ENCODE data around the gene VCL.
"Not testable (repeated sequence)": the region's sequence is repeated elsewhere in the genome, so short reads cannot be mapped to it uniquely, and the experiment has no call there.

Gene VCL

DNA sequence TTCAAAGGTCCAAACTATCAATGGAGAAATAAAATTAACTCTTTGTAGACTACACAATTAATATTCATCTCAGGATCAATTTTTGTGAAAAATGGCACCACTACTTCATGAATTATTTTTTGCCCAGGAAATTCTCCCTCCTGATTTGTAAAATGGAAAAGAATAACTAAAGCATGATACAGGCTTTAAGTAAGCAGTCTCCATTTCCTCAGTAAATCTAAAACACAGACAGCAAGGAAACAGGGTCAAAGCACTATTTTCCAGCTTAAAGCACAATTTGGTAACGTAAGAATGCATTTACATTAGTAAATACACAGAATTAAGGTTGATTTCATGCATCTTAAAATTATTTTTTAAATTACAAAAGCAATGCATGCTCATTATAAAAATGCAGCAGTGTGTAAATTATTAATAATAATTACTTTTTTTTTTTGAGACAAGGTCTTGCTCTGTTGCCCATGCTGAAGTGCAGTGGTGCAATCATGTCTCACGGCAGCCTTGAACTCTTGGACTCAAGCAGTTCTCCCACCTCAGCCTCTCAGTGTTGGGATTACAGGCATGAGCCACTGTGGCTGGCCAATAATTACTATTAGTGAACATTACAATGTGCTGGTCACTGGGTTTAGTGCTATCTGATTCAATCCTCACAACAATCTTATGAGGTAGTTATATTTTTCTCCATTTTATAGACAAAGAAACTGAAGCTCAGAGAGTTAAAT, 26.1 kb upstream of the VCL start:
- DNase-seq (ENCODE audit: low read depth), result no peak

DNA sequence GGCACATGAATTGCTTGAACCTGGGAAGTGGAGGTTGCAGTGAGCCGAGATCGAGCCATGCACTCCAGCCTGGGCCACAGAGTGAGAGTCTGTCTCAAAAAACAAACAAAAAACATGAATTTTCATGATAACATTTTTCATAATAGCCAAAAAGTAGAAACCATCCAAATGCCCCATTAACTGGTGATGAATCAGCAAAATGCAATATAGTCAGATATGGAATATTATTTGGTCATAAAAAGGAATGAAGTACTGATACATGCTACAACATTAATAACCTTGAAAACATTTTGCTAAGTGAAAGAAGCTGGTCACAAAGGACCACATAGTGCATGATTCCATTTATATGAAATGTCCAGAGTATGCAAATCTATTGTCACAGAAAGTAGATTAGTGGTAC, 24.5 kb upstream of the VCL start:
- no peak for DNase-seq (ENCODE audit: low read depth)

DNA sequence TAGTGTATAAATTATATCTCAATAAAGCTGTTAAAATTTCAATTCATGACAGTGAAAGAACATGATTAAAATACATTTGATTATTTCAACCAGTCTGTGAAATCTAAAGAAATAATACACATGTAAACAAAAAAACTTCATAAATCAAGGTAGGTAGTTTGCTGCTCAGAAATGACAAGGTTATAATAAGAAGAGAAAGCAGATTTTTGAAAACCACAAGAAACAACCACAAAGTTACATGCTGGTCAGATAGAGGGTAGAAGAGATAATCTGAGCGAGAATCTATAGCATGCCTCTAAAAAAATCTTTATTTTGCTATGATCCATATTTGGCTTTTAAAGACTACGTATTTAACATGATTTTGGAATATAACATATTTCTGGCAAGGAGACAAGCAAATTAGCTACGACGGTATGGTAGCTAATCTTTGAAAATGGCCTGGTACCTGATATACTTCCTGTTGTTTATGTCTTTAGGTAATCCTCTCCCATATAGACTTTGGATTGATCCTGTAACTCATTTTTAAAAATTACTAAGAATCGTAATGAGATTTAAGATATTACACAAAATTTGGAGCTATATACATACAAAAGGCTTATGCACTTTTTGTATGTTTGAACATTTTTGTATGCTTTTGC, 23.5 kb upstream of the VCL start:
- DNase-seq (ENCODE audit: low read depth), result no peak

DNA sequence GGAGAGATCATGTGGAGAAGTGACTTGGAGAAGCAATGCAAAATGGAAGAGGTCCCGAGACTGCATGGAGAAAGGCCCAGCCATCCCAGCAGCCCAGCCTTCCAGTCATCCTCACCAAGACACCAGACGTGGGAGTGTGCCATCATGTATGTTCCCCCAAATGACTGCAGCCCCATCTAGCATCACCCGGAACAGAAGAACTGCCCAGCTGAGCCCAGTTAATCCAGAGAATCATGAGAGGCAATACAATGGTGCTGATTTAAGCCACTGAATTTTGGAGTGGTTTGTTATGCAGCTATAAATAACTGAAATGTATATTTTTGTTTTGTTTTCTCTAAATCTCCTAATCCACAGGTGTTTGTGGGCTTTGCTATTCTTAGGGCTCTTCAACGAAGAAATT, 22.5 kb upstream of the VCL start:
- DNase-seq (ENCODE audit: low read depth), result no peak

DNA sequence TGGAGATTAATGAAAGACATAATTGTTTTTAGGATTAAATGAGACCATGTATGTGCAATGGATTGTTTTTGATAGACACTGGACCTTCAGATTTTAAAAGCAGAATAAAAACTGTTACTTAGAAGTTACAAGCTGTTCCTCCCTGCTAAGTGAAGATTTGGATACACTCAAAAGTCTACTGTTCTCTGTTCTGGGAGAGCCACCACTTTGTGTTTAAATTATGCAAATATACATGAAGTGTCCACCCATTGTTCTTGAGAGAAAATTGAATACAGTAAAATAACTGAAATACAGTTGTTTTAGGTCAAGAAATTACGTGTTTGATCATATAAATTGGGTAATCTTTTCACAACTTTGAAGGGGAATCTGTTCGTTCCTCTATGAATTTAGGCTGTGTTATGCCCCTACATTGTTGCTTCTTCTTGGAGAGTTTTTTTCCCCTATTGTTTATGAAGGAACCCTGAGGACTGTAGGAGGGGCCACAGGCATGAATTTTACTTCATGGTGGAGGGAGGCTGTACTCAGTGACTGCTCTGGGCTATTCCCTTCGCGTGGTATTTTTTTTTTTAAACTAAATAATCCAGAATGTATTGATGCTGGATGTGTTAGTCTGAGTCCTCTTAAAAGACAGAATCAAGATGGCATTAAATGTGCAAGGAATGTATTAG, 18.6 kb upstream of the VCL start:
- DNase-seq (ENCODE audit: low read depth), result no peak

DNA sequence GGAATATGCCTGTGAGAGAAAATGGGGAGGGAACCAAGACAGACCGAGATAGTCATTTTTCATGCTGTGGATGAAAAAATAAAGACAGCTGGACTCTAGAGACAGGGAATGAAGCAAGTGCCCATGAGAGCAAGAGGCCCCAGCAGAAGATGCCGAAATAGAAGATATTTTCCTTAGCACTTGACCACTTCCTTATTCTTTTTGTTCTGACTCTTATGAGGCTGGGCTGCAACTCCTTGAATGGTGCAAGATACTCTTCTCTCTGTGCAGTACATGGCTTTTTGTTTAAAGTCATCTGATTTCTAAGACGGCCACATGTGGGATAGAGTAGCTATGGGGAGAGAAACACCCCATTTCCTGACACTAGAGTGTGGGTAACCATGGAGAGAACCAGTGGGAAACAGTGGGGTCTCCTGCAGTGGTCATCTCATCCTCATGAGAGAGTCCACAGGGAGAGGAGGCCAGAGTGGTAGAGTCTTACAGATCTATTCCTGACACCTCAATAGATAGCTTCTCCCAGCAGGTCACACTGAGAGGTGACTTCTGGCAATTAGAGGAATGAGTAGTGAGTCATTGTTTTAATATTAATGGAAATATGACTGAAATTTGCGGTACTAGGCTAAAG, 18.0 kb upstream of the VCL start:
- no peak for DNase-seq (ENCODE audit: low read depth)

DNA sequence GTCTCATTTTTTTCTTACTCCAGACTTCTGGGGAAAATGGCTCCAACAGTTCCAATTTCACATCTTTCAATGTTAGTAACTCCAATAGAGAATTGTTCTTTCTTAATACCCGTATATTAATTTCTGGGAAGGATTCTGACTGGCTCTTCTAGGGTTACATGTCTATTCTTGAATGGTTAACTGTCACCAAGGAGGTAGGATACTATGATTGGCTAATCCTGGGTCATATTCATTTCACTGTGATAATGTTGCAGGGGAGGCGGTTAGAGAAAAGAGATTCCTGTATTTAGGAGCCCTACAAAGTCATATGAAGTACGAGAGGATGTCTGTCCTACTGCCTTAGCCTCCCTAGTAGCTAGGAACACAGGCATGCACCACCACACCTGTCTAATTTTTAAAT, 16.1 kb upstream of the VCL start:
- no peak for DNase-seq (ENCODE audit: low read depth)

DNA sequence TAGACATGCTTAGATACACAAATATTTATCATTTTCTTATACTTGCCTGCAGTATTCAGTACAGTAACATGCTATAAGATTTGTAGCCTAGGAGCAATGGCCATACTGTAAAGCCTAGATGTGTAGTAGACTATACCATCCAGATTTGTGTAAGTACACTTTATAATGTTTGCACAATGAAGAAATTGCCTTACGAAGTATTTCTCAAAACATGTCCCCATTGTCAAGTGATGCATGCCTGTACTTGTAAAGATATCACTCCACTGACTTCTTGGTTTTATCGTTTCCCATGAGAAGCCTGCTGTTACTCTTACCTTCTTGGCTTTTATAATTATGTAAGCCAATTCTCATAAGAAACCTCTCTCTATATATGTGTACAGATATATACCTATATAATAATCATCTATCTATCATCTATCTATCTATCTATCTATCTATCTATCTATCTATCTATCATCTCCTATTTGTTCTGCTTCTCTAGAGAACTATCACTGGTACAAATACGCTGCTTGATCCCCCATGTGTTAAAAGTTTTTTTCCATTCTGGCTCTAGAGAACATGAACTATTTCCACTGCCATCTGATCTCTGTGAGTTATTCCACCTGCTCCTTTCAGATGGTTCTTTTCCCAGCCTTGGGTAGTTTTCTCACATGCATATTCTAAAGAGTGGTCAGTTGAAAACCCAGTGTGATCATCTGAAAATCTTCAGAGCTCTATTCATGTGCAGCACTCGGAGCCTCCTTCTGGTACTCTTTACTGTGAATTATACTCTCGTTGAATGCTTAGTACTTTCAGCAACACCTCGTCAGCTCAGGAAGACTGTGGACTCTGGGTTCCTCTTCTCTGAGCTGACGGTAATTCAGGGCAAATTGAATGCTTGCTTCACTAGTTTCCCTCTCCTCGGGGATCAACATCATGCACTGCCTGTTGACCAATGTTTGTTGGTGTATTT, 14.5 kb upstream of the VCL start:
- no peak for DNase-seq (ENCODE audit: low read depth)

DNA sequence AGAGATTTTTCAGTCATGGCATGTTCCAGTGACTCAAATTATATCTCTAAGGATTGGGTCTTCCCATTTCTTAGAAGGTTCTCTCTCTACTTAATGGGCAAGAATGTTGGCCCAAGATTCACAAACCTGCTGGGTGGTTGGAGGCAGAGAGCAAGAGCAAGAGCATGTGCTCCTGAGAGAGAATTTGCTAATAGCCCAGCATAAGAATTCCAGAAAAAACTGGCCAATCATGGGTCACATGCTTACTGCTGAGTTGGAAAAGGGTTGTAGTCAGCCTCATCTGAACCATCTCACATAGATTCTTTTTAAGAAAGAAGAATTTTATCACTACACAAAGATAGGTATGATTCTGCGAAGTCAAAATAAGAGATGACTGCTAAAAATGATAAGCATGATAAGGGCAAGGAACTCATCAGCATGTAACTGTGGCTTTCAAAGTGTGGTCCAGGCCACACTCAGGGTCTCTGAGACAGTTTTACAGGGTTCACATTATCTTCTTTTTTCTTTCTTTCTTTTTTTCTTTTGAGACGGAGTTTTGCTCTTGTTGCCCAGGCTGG, 8.2 kb upstream of the VCL start:
- DNase-seq (ENCODE audit: low read depth), result no peak

DNA sequence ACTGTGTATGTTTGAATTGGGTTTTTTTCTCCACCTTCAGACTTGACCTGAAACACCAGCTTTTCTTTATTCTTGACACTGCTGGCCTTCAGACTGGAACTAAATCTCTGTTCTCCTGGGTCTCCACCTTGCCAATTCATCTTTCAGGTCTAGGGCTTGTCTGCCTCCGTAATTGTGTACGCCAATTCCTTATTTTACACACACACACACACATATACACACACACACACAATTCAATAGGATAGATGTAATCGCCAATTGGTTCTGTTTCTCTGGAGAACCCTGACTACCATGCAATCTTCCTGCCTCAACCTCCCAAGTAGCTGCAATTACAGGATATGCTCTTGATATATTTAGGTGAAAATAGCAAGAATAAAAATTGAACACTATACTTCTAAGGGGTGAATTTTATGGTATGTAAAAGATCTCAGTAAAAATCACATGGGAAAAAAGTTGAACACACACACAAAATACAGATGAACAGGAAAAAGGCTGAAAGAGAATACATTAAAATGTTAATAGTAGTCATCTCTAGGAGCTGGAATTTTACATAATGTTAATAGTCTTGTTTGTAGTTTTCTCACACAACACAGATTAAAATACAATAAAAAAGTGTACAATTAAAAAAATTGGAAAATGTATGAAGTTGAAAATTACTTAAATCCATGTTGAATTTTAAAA, 6.6 kb upstream of the VCL start:
- no peak for DNase-seq (ENCODE audit: low read depth)

DNA sequence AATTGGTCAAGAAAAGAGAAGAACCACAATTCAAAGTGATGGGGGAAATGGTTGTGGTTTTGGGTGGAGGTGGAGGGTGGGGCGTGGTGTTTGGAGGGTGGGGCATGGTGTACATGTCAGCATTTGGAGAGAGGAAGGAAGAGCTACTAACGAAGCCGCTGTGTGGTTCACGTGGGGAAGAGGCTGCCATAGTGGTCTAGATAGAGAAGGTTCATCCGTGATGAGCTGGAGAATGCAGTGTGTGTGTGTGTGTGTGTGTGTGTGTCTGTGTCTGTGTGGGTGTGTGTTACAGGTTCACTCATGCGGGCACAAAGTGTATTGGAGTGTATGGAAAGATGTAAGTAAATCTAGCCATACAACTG, 6.1 kb upstream of the VCL start:
- DNase-seq (ENCODE audit: low read depth), result no peak

DNA sequence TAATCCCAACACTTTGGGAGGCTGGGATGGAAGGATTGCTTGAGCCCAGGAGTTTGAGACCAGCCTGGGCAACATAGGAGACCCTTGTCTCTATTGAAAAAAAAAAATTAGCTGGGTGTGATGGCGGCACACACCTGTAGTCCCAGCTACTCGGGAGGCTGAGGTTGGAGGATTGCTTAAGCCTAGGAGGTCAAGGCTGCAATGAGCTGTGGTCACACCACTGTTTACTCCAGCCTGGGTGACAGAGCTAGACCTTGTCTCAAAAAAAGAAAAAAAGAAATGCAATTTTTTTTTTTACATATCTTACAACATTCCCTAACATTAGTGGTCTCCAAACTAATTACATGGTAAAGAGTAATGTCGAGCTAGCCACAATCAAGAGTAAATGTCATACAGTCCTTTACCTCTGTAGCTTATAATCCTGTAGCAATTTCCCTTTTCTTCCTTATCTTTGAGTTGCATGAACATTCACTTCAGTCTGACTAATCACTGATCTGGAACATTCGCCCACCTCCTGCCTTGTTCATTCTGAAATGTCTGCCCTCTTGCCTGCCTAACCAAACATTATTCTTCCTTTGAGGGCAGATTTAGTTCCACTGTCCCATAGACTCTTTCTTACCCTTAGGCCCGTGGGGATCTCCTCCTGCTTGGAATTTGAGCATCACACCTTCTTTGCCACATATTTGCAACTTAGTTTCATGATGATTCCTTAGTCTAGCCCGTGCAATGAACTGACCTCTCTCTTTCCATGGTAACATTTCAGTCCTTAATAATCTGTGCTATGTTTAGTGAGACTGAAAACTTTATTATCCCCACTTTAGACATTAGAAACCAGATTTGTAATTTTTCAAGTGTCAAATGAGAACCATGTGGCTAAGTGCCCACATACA, 4.8 kb upstream of the VCL start:
- DNase-seq (ENCODE audit: low read depth), result no peak

DNA sequence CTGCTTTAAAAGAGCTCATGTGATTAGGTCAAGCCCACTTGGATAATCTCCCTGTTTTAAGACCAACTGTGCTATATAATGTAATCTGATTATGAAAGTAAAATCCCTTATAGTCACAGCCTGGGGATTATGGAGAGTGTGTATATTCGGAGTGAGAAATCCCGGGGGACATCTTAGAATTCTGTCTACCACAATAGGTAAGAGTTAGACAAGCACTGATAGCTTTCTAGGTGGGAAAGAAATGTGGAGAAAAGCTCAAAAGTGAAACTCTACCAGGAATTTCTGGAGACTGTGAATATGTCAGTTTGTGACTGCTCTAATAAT, 2.9 kb upstream of the VCL start:
- no peak for DNase-seq (ENCODE audit: low read depth)

DNA sequence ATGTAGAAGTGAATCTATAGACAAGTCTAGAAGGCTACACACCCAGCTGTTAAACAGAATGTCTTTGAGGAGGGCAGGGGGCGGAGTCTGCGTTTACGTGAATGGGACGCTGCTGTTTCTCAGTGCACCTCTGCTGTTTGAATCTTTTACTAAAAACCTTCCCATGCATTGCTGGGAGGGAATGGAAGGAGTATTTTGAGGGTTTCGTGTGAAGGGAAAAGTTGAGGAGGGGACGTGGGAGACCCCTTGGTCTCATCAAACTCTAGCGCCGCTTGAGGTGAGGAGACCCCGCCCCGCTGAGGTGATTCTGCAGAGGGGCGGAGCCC, 492 bp upstream of the VCL start:
- no peak for DNase-seq (ENCODE audit: low read depth)

DNA sequence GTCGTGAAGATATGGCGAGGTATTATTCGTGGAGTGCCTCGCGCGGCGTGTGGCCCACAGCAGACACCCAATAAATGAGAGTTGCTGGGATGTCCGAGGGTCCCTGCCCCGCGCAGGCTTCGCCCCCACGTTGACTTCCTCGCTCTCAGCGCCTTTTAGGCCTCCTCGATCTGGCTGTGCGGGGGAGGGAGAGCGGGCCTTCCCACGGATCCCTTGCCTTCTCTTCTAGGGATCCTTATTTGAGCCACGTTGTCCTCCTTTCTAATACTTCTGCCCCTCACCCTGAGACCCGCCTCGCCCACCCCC, 660 bp downstream of the VCL start:
- DNase-seq (ENCODE audit: low read depth), result no peak

DNA sequence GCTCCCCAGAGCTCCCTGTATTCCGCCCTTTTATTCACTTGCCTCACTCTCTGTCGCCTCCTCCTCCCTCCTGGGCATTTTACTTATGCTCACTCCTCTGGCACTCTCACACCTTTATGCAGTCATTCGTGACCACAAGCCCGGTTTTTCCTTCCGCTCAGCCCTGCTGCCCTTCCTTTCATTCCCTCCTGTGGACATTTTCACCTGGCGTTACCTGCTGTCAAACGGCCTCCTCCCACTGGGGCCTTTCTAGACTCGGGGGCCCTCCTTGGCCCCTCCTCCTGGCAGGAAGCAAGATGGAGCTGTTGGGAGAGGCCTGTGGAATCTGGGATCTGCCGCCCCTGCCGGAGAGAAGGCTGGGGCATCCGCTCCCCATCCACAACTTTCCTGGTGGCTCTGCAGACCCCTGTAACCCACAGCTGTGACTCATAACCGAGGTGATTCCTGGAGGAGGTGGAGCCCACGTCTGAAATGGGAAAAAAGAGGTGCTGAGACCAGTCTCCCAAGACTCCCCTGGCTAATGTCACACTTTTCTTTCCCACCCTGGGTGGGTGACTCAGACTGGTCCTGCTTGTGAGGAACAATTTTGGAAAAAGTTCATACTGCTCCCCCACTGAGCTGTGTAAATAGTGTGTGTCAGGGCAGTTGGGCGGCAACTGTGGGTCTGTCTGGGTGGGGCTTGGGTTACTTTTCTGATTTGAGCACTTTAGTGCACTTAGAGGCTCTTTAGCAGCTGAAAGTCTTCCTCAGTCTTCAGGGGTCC, 1.2 kb downstream of the VCL start:
- no peak for DNase-seq (ENCODE audit: low read depth)

DNA sequence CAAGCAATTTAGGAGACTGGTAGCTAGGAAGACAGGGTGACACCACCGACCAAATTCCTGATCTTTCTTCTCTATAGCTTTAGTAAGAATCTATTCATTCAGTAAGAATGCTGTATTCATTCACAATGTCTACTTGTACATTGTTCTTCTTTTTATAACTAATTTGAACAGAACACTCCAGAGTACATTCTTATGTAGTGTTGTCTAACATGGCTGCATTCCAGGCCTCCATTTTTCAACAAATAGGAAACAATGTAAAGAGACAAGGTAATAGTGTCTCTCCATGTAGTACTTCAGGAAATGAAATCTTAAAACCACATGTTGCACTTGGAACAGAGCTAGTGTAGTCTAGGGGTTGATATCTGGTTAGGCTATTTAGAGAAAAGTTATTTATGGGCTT, 1.8 kb downstream of the VCL start:
- no peak for DNase-seq (ENCODE audit: low read depth)

DNA sequence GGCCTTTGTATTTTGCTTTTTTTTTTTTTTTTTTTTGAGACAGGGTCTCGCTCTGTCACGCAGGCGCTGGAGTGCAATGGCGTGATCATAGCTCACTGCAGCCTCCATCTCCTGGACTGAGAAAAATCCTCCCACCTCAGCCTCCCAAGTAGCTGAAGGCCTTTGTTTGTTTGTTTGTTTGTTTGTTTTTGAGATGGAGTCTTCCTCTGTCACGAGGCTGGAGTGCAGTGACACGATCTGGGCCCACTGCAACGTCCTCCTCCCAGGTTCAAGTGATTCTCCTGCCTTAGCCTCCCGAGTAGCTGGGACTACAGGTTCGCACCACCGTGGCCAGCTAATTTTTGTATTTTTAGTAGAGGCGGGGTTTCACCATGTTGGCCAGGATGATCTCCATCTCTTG, 2.3 kb downstream of the VCL start:
- DNase-seq (ENCODE audit: low read depth), result not testable (repeated sequence)

DNA sequence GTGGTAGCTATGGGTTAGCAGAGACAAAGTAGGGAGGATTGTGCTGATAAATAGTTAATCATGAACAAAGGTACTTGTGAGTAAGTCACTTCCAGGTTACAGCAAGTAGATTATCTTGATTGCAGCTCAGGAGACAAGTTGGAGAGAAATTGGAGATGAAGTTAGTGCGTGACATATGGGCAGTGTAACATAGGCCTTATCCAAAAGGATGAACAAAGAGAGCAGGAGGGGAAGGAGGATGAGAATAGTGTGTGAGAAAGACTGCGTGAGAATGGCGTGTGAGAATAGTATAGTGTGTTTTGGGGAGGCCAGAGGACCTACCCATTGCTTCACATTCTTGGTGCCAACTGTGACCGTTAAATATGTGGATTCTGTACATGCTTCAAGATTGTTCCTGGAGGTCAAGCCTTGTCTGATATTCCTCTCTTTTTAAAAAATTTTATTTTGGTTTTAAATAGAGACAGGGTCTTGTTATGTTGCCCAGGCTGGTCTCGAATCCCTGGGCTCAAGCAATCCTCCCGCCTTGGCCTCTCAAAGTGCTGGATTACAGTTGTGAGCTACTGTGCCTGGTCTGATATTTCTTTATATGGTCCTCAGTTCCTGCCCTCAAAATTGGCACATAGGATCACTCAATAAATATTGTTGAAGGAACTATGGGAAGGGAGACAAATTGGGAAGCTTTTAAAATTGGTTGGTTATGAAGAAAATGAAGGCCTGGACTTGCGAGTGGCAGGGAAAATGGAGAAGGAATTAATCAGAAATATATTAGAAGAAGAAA, 3.2 kb downstream of the VCL start:
- DNase-seq (ENCODE audit: low read depth), result no peak

Measured in non-pigmented ciliary epithelial cell (primary cell).